NOMO-1 treated with DMSO at 0.1 percent for 48 hours (cell line): ENCODE data around the gene TEX52.
"Not testable (repeated sequence)": the region's sequence is repeated elsewhere in the genome, so short reads cannot be mapped to it uniquely, and the experiment has no call there.

ENCODE experiments used
- DNase-seq: peaks from one replicate; lab custom pipeline; 2025; ENCODE audit not compliant: unreplicated experiment; lab: John Stamatoyannopoulos, UW

The TEX52 gene

DNA sequence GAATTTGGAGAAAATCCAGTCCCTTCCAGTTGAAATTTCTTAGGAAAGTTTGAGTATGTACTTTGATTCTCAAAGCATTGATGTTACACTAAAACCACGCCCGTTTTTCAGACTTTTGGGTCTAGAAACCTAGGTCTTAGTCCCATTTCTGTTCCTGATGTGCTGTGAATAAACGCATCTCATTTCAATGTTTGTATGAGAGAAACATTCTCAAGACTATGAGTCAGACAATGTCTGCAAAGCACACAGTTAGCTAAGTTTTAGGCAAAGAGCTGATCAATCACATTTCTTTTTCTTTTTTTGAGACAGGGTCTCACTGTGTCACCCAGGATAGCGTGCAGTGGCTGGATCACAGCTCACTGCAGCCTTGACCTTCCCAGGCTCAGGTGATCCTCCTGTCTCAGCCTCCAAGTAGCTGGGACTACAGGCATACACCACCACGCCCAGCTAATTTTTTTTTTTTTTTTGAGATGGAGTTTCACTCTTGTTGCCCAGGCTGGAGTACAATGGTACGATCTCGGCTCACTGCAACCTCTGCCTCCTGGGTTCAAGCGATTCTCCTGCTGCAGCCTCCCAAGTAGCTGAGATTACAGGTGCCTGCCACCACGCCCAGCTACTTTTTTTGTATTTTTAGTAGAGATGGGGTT, 12.3 kb upstream of the TEX52 start:
- not testable (repeated sequence) for DNase-seq

- no peak for DNase-seq
Measured at GRCh38 chr12:2864198-2864597, 7.4 kb upstream of the TEX52 start.

DNA sequence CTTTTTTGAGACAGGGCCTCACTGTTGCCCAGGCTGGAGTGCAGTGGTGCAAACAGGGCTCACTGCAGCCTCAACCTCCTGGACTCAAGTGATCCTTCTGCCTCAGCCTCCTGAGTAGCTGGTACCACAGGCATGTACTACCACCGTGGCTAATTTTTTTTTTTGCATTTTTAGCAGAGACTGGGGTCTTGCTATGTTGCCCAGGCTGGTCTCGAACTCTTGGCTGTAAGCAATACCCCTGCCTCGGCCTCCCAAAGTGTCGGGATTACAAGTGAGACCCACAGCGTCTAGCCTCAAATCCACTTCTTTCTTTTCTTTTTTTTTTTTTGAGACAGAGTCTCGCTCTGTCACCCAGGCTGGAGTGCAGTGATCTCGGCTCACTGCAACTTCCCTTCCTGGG, 6.6 kb upstream of the TEX52 start:
- DNase-seq = not testable (repeated sequence)

DNA sequence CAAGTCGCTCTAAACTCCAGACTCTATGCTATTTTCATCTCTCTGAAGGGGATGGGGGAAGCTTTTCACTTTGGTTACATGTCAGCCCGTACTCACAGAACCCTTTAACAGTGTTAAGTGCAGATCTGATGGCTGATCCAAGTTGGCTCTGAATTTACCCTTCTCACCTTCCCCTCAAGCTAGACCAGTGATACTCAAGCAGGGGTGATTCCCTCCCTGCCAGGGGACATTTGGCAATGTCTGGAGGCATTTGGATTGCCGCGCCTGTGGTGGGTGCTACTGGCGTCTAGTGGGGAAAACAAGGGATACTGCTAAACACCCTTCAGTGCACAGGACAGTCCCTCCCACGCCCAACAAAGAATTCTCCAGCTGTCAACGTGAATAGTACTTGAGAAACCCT, 6.0 kb upstream of the TEX52 start:
- no peak for DNase-seq

DNA sequence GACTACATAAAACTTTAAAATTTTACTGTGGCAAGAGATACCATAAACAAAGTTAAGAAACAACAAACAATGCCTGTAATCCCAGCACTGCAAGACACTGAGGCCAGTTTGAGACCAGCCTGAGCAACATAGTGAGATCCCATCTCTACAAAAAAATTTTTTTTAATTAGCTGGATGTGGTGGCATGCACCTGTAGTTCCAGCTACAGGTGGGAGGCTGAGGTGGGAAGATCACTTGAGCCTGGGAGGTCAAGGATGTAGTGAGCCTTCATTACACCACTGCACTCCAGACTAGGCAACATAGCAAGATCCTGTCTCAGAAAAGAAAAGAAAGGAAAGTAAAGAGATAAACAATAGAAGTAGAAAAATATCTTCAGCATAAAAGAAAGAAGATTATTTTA, 3.3 kb upstream of the TEX52 start:
- DNase-seq = no peak

- DNase-seq = no peak
Measured at GRCh38 chr12:2858944-2859421, 2.1 kb upstream of the TEX52 start.

DNA sequence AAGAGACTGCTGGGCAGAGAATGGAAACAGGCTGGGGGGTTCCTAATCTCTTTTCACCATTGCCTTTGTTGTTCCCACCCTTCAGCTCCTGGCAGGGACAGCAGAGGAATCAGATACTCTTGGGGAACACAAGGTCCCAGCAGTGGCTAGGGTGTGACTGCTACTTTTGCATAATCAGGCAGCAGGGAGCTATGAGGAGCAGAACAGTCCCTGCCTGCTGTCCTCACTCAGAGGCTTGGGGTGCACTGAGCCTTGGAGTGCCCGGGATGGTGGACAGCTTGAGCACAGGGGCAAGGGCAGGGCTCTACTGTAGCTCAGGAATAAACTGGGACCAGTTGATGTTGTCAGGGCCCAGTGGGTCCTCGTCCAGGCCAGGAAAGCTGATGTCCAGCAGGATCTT, 1.5 kb upstream of the TEX52 start:
- DNase-seq = no peak

DNA sequence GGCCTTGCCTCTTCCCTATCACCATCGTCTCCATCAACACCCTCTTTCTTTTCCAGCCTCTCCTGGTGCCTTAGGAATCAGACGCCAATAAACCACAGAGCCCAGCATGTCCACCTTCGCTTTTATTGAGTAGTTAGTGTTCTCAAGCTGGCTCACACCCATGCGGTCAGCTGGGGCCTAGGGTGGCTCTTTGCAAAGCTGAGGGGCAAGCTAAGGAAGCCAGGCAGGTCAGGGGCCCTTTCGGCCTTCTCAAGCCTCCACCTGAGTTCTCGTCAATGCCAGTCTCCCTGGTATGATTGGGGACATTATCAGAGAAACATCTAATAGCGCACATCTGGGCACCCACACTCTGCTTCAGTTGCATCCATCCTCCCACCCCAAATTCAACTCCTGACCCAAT, 737 bp upstream of the TEX52 start:
- no peak for DNase-seq

- no peak for DNase-seq
Measured at GRCh38 chr12:2856051-2856450, 788 bp downstream of the TEX52 start.

DNA sequence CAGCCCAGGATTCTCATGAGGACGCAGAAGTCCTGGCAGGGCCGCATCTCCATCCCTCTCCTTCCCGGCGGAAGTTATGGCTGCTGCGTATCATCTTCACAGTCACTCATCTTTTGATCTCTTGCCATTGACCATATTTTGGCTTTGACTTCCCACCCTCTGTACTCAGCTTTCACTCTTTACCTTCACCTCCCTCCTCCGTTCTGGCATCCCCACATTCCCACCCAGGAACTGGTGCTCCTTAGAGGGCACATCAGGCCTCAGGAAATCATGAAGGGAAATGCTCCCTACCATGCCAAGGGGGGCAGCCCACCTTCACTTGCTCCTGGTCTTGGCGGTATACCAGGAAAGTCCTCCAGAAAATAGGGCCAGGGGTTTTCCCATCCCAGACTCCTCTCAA, 1.3 kb downstream of the TEX52 start:
- DNase-seq = no peak

DNA sequence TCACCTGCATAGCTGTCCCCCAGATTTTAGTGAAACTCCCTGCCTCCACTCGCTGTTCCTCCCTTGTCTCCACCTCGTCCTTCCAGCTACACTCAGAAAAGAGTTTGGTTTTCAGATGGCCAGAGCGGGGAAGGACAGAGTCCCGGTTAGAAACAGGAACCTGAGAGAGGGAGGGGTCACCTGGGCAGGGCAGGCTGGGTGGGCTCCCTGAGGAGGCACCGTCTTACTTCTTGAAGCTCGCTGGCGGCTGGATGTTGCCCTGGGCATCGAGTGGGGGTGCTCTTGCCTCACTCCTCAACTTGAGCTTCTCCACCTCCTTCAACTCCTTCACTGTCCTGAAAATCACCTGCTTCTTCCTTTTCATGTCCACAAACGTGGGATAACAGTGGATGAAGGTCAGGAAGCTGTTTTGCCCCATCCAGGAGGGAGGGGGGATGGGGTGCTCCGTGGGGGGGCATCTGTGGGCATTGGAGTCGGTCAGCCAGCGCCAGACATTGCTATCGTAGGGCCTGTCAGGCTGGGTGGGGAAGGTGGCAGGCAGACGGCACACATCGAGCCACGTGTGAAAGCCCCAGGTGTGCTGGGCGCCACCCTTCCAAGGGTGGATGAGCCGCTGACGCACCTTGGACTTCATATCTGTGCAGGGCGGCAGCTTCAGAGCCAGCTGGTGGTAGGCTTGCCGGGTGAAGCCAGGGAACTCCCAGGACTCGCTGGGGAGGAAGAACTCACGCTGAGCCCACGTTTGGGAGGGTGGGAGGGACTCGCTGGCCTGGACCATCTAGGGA, 2.0 kb downstream of the TEX52 start:
- no peak for DNase-seq

GRCh38 chr12:2853626-2854025, 3.2 kb downstream of the TEX52 start:
- DNase-seq = no peak

- no peak for DNase-seq
Measured at GRCh38 chr12:2851931-2852330, 4.9 kb downstream of the TEX52 start.

GRCh38 chr12:2845280-2845679, 11.6 kb downstream of the TEX52 start:
- DNase-seq = no peak

DNA sequence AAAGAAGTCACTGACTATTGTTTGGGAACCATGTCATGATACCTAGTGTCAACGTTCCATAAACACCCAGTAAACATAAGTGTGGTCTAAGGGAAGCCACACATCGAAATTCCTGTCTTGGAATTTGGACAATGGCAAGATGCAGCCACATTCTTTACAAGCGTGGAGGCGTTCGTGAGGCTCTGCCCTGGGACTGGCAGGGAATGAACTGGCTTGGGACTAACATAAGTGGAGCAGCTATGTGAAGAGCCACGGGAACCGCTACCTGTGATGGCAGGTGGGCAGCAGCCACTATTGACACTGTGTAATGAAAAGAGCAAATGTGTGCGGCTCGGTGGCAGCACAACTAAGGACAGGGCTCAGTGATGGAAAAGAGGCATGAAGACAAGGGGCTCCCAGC, 12.1 kb downstream of the TEX52 start:
- DNase-seq = no peak

GRCh38 chr12:2842948-2843347, 13.9 kb downstream of the TEX52 start:
- no peak for DNase-seq

GRCh38 chr12:2841056-2841650, 15.7 kb downstream of the TEX52 start:
- DNase-seq = no peak

DNA sequence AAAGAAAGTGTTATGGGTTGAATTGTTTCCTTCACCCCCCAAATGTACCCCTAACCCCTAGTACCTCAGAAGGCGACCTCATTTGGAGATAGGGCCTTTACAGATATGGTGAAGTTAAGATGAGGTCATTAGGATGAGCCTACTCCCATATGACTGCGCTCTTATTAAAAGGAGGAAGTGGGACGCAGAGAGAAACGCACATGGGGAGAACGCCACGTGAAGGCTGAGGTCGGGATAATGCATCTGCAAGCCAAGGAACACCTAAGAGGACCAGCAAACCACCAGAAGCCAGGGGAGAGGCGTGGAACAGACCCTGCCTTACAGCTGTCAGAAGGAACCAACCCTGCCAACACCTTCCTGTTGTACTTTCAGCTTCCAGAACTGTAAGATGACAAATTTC, 20.3 kb downstream of the TEX52 start:
- DNase-seq = no peak

DNA sequence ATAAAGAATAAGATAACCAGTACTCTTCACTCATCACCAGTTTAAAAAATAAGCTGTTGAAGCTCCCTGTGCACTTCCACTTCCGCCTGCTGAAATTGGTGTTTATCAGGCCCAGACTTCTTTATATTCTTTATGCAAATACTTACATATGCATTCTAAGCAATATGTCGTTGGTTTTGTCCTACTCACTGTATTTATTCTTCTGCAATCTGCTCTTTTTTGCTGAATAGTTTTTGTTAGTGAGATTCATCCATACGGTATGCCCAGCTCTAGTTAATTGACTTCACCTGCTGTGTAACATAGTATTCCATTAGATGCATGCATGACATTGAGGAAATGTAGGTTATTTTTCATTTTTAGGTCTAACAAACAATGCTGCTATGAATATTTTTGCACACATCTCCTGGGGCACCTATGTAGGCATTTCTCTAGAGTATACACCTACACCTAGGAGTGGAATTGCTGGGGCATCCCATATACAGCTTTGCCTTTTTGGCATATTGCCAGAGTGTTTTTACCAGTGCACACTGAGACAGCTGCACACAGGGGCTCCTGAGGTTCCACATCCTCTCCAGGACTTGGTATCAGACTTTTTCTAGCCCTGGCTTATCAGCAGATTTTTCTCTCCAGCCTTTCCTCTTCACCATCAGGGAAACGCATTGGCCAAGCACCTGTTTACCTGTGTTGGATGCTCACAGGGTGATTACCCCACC, 21.0 kb downstream of the TEX52 start:
- no peak for DNase-seq

GRCh38 chr12:2834581-2835491, 22.0 kb downstream of the TEX52 start, which contains the start of gene NRIP2:
Gene NRIP2 (minus strand): TSS chr12:2835035. CDS start chr12:2834983, 52 bp downstream.
- DNase-seq = no peak
